H1 (cell line): ENCODE data around the gene DYRK1B. TPM values are rescaled to one million over a fixed set of nuclear protein-coding genes. Genes with fewer than 3 reads are reported as not detected.

Experiments used
- CTCF ChIA-PET: fragments of 300-600 bp; sonication (Branson Sonifier 250); formaldehyde crosslinking; loops from one replicate; lab custom pipeline; 2021; ENCODE audit not compliant: partially characterized antibody; lab: Charles Lee
- POLR2A ChIA-PET: fragments of 300-600 bp; sonication (Branson Sonifier 250); formaldehyde crosslinking; loops from one replicate; lab custom pipeline; 2021; ENCODE audit warnings: inconsistent platforms; ENCODE audit not compliant: partially characterized antibody; lab: Charles Lee
- DNase-seq, 2 experiments: peaks; one replicate each; pipeline versions ENCODE4 v3.0.0 to v3.0.0-alpha.2; 2010 to 2022; ENCODE audit warnings: low spot score in 2 of 2, low read depth in 1 of 2, mixed read lengths in 1 of 2
- FAIRE-seq: peaks from 2 replicates; lab custom pipeline; 2011; peaks lifted over from hg19 to GRCh38; lab: Jason Lieb, UNC
- H2AFZ ChIP-seq: 2 replicates; pipeline ENCODE4 v1.8.1; 2012; ENCODE audit warnings: low read length, inconsistent platforms
- H2AK5ac ChIP-seq: 2 replicates; pipeline ENCODE4 v1.6.1; 2013; ENCODE audit warnings: low read depth, low read length
- H2BK120ac ChIP-seq: replicated peaks from 2 replicates; pipeline ENCODE3; 2013; ENCODE audit warnings: low read depth, low read length, inconsistent platforms
- H2BK12ac ChIP-seq: 2 replicates; pipeline ENCODE4 v1.6.1; 2013; ENCODE audit warnings: low read depth, low read length
- H2BK15ac ChIP-seq: 2 replicates; pipeline ENCODE4 v1.6.1; 2013; ENCODE audit warnings: low read length
- H2BK20ac ChIP-seq: 2 replicates; pipeline ENCODE4 v1.6.1; 2013; ENCODE audit warnings: low read length
- H2BK5ac ChIP-seq: 2 replicates; pipeline ENCODE4 v1.6.1; 2013; ENCODE audit warnings: low read depth, low read length
- H3K14ac ChIP-seq: 2 replicates; pipeline ENCODE4 v1.6.1; 2013; ENCODE audit warnings: inconsistent platforms; ENCODE audit not compliant: insufficient read length
- H3K18ac ChIP-seq: 2 replicates; pipeline ENCODE4 v1.6.1; 2013; ENCODE audit warnings: low read length; ENCODE audit errors: extremely low read depth
- H3K23ac ChIP-seq: 2 replicates; pipeline ENCODE4 v1.6.1; 2013; ENCODE audit warnings: inconsistent platforms; ENCODE audit not compliant: insufficient read length
- H3K23me2 ChIP-seq: 2 replicates; pipeline ENCODE4 v1.6.1; 2013; ENCODE audit warnings: low read depth, low read length
- H3K27ac ChIP-seq: 2 replicates; pipeline ENCODE4 v1.6.1; 2011; ENCODE audit warnings: low read depth, low read length, inconsistent platforms
- H3K27me3 ChIP-seq, 4 experiments: replicated peaks in 1 of 4; 1 replicate in 1 of 4; 2 replicates in 3 of 4; pipeline versions ENCODE4 v1.6.1 to v1.8.1; 2011 to 2013; ENCODE audit warnings: low read length in 3 of 4, mild to moderate bottlenecking in 3 of 4, inconsistent platforms in 2 of 4, mixed read lengths in 2 of 4, moderate library complexity in 1 of 4; ENCODE audit not compliant: control insufficient read depth in 3 of 4, insufficient read depth in 3 of 4; ENCODE audit errors: extremely low read depth in 1 of 4
- H3K36me3 ChIP-seq, 4 experiments: 2 replicates each; pipeline versions ENCODE4 v1.6.1 to v1.8.1; 2011 to 2013; ENCODE audit warnings: mild to moderate bottlenecking in 4 of 4, low read length in 3 of 4, moderate library complexity in 2 of 4, control low read depth in 1 of 4, inconsistent platforms in 1 of 4; ENCODE audit not compliant: insufficient read depth in 4 of 4, control insufficient read depth in 2 of 4
- H3K4ac ChIP-seq: replicated peaks from 2 replicates; pipeline ENCODE3; 2013; ENCODE audit warnings: low read length, low read depth, mixed read lengths, inconsistent platforms; ENCODE audit not compliant: insufficient read length
- H3K4me1 ChIP-seq, 4 experiments: replicated peaks in 1 of 4; 1 replicate in 1 of 4; 2 replicates in 3 of 4; pipeline versions ENCODE4 v1.6.1 to v1.8.1; 2011 to 2013; ENCODE audit warnings: low read length in 3 of 4, inconsistent platforms in 2 of 4, mixed read lengths in 1 of 4; ENCODE audit not compliant: insufficient read depth in 4 of 4, control insufficient read depth in 3 of 4
- H3K4me2 ChIP-seq, 2 experiments: 2 replicates each; pipeline versions ENCODE4 v1.6.1 to v1.8.1; 2011 to 2013; ENCODE audit warnings: low read depth in 2 of 2, low read length in 2 of 2, control low read depth in 1 of 2, inconsistent platforms in 1 of 2, mild to moderate bottlenecking in 1 of 2; ENCODE audit not compliant: insufficient read depth in 1 of 2
- H3K4me3 ChIP-seq, 4 experiments: fragments of 200-600, 300-600 bp in 1 of 4; sonication (generic), shearing (Covaris generic), sonication (Bioruptor Twin) in 1 of 4; 2 replicates each; pipeline versions ENCODE4 v1.5.1 to v1.8.1; 2011 to 2016; ENCODE audit warnings: low read length in 4 of 4, low read depth in 3 of 4, control low read depth in 2 of 4, inconsistent platforms in 2 of 4, mild to moderate bottlenecking in 2 of 4, mixed read lengths in 1 of 4, moderate library complexity in 1 of 4; ENCODE audit not compliant: insufficient read depth in 2 of 4; ENCODE audit errors: extremely low read depth in 1 of 4
- H3K56ac ChIP-seq: replicated peaks from 2 replicates; pipeline ENCODE3; 2013; ENCODE audit warnings: low read depth, mild to moderate bottlenecking, mixed read lengths, low read length, inconsistent platforms; ENCODE audit not compliant: insufficient read length
- H3K79me1 ChIP-seq: 2 replicates; pipeline ENCODE4 v1.6.1; 2013; ENCODE audit warnings: low read depth, low read length, control low read depth
- H3K79me2 ChIP-seq, 2 experiments: 2 replicates each; pipeline versions ENCODE4 v1.6.1 to v1.8.1; 2012 to 2013; ENCODE audit warnings: low read length in 2 of 2, mild to moderate bottlenecking in 2 of 2, inconsistent platforms in 1 of 2; ENCODE audit not compliant: insufficient read depth in 2 of 2, control insufficient read depth in 1 of 2
- H3K9ac ChIP-seq, 4 experiments: replicated peaks in 1 of 4; 1 replicate in 1 of 4; 2 replicates in 3 of 4; pipeline versions ENCODE4 v1.6.1 to v1.8.1; 2011 to 2013; ENCODE audit warnings: low read depth in 3 of 4, low read length in 3 of 4, control low read depth in 2 of 4, mild to moderate bottlenecking in 2 of 4, moderate library complexity in 2 of 4, inconsistent platforms in 1 of 4; ENCODE audit errors: extremely low read depth in 1 of 4
- H3K9me3 ChIP-seq, 2 experiments: 2 replicates each; pipeline versions ENCODE4 v1.6.1 to v1.8.1; 2012 to 2013; ENCODE audit warnings: mild to moderate bottlenecking in 2 of 2, moderate library complexity in 2 of 2, control low read depth in 1 of 2, inconsistent platforms in 1 of 2, low read depth in 1 of 2, low read length in 1 of 2, mixed read lengths in 1 of 2; ENCODE audit not compliant: insufficient read depth in 2 of 2
- H4K20me1 ChIP-seq, 2 experiments: replicated peaks in 1 of 2; 2 replicates each; pipeline versions ENCODE3 to v1.8.1; 2011 to 2013; ENCODE audit warnings: inconsistent platforms in 2 of 2, low read length in 2 of 2, mild to moderate bottlenecking in 1 of 2; ENCODE audit not compliant: insufficient read depth in 2 of 2, control insufficient read depth in 1 of 2
- H4K5ac ChIP-seq: 2 replicates; pipeline ENCODE4 v1.6.1; 2013; ENCODE audit warnings: low read length, low read depth, mixed read lengths, inconsistent platforms; ENCODE audit not compliant: insufficient read length
- H4K8ac ChIP-seq: 2 replicates; pipeline ENCODE4 v1.8.0; 2013; ENCODE audit warnings: mild to moderate bottlenecking, moderate library complexity, low read length, inconsistent platforms; ENCODE audit not compliant: insufficient read depth; ENCODE audit errors: extremely low read depth
- H4K91ac ChIP-seq: replicated peaks from 2 replicates; pipeline ENCODE3; 2013; ENCODE audit warnings: low read length, mixed read lengths, inconsistent platforms; ENCODE audit not compliant: insufficient read length
- BACH1 ChIP-seq: IDR thresholded peaks from 2 replicates; pipeline ENCODE4 v1.6.1; 2012; ENCODE audit warnings: low read length, improper control_type of control experiment
- CBX5 ChIP-seq: fragments of 300-800, 300-1000 bp; sonication (generic); IDR thresholded peaks from 2 replicates; pipeline ENCODE4 v1.7.1; 2016; ENCODE audit warnings: antibody characterized with exemption, low read length, low read depth
- EP300 ChIP-seq, 2 experiments: IDR thresholded peaks; 1 replicate in 1 of 2; 2 replicates in 1 of 2; pipeline ENCODE4 v1.6.1; 2011 to 2012; ENCODE audit warnings: low read depth in 2 of 2, low read length in 2 of 2, mild to moderate bottlenecking in 2 of 2, borderline replicate concordance in 1 of 2, inconsistent platforms in 1 of 2, moderate library complexity in 1 of 2
- EZH2 ChIP-seq: fragments of 200-600 bp; sonication (generic); IDR thresholded peaks from 2 replicates; pipeline ENCODE4 v1.7.1; 2012; ENCODE audit warnings: low read depth, mild to moderate bottlenecking, moderate library complexity, low read length, inconsistent platforms; ENCODE audit not compliant: severe bottlenecking
- HDAC2 ChIP-seq, 2 experiments: fragments of 300-600 bp in 1 of 2; sonication (generic) in 1 of 2; IDR thresholded peaks; 2 replicates each; pipeline ENCODE4 v1.6.1; 2011 to 2012; ENCODE audit warnings: low read depth in 2 of 2, low read length in 2 of 2, mild to moderate bottlenecking in 2 of 2, moderate library complexity in 2 of 2, borderline replicate concordance in 1 of 2, inconsistent platforms in 1 of 2
- HDAC6 ChIP-seq: IDR thresholded peaks from one replicate; pipeline ENCODE4 v1.7.1; 2012; ENCODE audit warnings: low read depth, mild to moderate bottlenecking, inconsistent platforms, low read length, moderate library complexity
- JUND ChIP-seq: IDR thresholded peaks from 2 replicates; pipeline ENCODE4 v1.6.1; 2011; ENCODE audit warnings: mild to moderate bottlenecking, improper control_type of control experiment, low read length
- POLR2AphosphoS5 ChIP-seq: IDR thresholded peaks from 2 replicates; pipeline ENCODE4 v1.6.1; 2011; ENCODE audit warnings: low read depth, low read length
- SAP30 ChIP-seq: fragments of 300-600 bp; sonication (generic); IDR thresholded peaks from 2 replicates; pipeline ENCODE4 v1.7.1; 2012; ENCODE audit warnings: low read length, moderate library complexity, mild to moderate bottlenecking, inconsistent platforms; ENCODE audit not compliant: insufficient read depth, insufficient replicate concordance
- SIX5 ChIP-seq: IDR thresholded peaks from 2 replicates; pipeline ENCODE4 v1.6.1; 2011; ENCODE audit warnings: mild to moderate bottlenecking, low read depth, low read length
- SP2 ChIP-seq: IDR thresholded peaks from 2 replicates; pipeline ENCODE4 v1.6.1; 2012; ENCODE audit warnings: mild to moderate bottlenecking, low read length, inconsistent platforms
- SRF ChIP-seq: IDR thresholded peaks from 2 replicates; pipeline ENCODE4 v1.6.1; 2011; ENCODE audit warnings: mild to moderate bottlenecking, low read depth, low read length, moderate library complexity
- TCF12 ChIP-seq: IDR thresholded peaks from 2 replicates; pipeline ENCODE4 v1.6.1; 2011; ENCODE audit warnings: low read depth, mild to moderate bottlenecking, low read length
- YY1 ChIP-seq: IDR thresholded peaks from 2 replicates; pipeline ENCODE4 v1.6.1; 2011; ENCODE audit warnings: low read depth, mild to moderate bottlenecking, low read length
- polyA plus RNA-seq, 7 experiments: library from polyadenylated mRNA; depleted of rRNA in 3 of 7; stranded (reverse) in 5 of 7; unstranded in 2 of 7; fragments of >200 nt in 5 of 7; fragments of 200-250 nt in 2 of 7; gene quantifications; 1 replicate in 5 of 7; 2 replicates in 1 of 7; 4 replicates in 1 of 7; pipeline versions ENCODE4 v1.2.1 to v1.2.3, GENCODE V29; 2011 to 2013; ENCODE audit warnings: missing spikeins in 2 of 7, mixed read lengths in 2 of 7
- total RNA-seq: library from RNA; stranded (reverse); fragmentation: NEBNext Ultra II Directional; extraction: Animal tissue kit (Norgen Biotek cat#: 25700); gene quantifications from 2 replicates; pipeline ENCODE4 v1.2.1, GENCODE V29; 2021

Gene DYRK1B
- total and polyA plus RNA-seq, 2 of the 8 experiments (the other 6 are each of a cell fraction or from before 2014, with no cell fraction given): 6.9 to 14.8 TPM

- H3K4me3 ChIP-seq: no peak overlapping the region
- no peak overlapping the region for H2BK15ac ChIP-seq
- ChIA-PET POLR2A (interaction anchor here (0.7 kb wide), 1 partner anchor 700 kb away, joined by 3 read pairs; no protein-coding TSS in a partner anchor), CTCF (interaction anchor here (0.6 to 2.3 kb wide), 7 partner anchors 13 to 954 kb away, joined by 3 to 11 read pairs (median 3); no protein-coding TSS in a partner anchor)
- no peak overlapping the region for H2BK5ac ChIP-seq
- no peak overlapping the region for H3K4me2 ChIP-seq
- H4K5ac ChIP-seq: no peak overlapping the region
- no peaks in the 10 kb centered on the region for H4K20me1 ChIP-seq
- no peak overlapping the region for H2BK20ac ChIP-seq
- H3K27me3 ChIP-seq: no peaks in the 10 kb centered on the region
- no peak overlapping the region for H3K9ac ChIP-seq
- DNase-seq (no peak), FAIRE-seq (no peak)
- H3K4me1 ChIP-seq: no peaks in the 10 kb centered on the region
- H2BK12ac ChIP-seq: no peak overlapping the region
- H2AK5ac ChIP-seq: no peak overlapping the region
- no peaks in the 10 kb centered on the region for H3K23me2 ChIP-seq
- no peaks in the 10 kb centered on the region for H3K36me3 ChIP-seq
- H4K91ac ChIP-seq: no peak overlapping the region
- no peaks in the 10 kb centered on the region for H3K79me1 ChIP-seq
- no peak overlapping the region for H3K23ac ChIP-seq
- H3K79me2 ChIP-seq: no peaks in the 10 kb centered on the region
- H4K8ac ChIP-seq: no peak overlapping the region
- H3K14ac ChIP-seq: no peak overlapping the region
- TF ChIP-seq JUND: no peak
- TF ChIP-seq HDAC2 (IDR thresholded peaks at IDR 0.05; ENCODE audit: borderline replicate concordance in 1 of 2, low read depth in 2 of 2, low read length in 2 of 2): no peak
- TF ChIP-seq POLR2AphosphoS5: no peak
- no peak for TF ChIP-seq BACH1
- no peak for TF ChIP-seq SAP30
- TF ChIP-seq EP300 (IDR thresholded peaks at IDR 0.05; ENCODE audit: borderline replicate concordance in 1 of 2, low read depth in 2 of 2, low read length in 2 of 2): no peak
- TF ChIP-seq CBX5: no peak
- no peak for TF ChIP-seq EZH2
- TF ChIP-seq HDAC6: no peak
- no peak for TF ChIP-seq SRF
- TF ChIP-seq YY1: no peak
- TF ChIP-seq SP2: no peak
- TF ChIP-seq TCF12: no peak
- TF ChIP-seq SIX5: no peak
- H3K56ac ChIP-seq: no peak overlapping the region
- no peak overlapping the region for H2AFZ ChIP-seq
- H3K27ac ChIP-seq: no peak overlapping the region
- H2BK120ac ChIP-seq: no peak overlapping the region
- no peaks in the 10 kb centered on the region for H3K9me3 ChIP-seq
- no peak overlapping the region for H3K4ac ChIP-seq
- H3K18ac ChIP-seq: no peak overlapping the region
These were observed 45.7 kb downstream of the DYRK1B start for GRCh38 chr19:39788244-39788643.
